NCI-H748 treated with DMSO at 0.1 percent for 48 hours (cell line): Measurements from ENCODE around the gene IPPK.
"Not testable (repeated sequence)": the region's sequence is repeated elsewhere in the genome, so short reads cannot be mapped to it uniquely, and the experiment has no call there.

Experiments
- DNase-seq: peaks from one replicate; lab custom pipeline; 2025; lab: John Stamatoyannopoulos, UW

Gene IPPK

GRCh38 chr9:92595075-92595474 is 74.9 kb downstream of the IPPK start:
- DNase-seq = not testable (repeated sequence)

GRCh38 chr9:92592946-92593861 is 76.7 kb downstream of the IPPK start:
- DNase-seq = no peak

DNA sequence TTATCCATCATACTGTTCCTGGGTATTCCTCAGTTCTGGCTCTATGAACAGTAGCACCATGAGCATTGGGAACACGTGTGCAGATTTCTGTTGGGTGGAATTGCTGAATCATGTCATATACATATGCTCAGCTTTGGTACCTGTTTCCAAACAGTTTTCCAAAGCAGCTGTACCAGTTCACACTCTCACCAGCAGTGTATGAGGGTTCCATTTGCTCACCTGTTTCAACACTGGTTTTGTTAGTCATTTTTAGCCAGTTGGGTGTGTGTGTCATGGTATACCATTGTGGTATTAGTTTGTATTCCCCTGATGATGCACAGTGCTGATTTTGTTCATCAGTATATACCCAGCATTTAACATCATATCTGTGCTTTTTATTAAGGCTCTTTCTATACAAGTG is 77.4 kb downstream of the IPPK start:
- DNase-seq = no peak

DNA sequence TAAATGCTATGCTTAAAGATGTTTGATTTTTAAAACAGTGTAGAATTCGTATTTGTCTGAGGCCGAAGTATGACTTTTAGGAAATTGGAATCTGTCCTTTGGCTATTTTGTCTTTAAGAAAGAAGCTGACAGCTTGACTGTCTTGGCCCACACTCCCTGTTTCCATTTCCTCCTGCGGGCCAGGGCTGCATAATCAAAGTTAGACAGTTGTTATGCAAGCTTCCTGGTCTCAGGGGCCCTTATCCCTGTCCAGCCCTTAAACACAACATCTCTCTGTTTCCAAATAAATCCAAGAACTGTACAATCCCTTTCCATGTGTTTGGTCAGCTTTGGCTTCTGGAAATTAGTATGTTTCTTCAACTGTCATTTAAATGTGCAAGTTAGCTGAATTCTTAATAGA is 79.6 kb downstream of the IPPK start:
- no peak for DNase-seq

- no peak for DNase-seq
Observed at GRCh38 chr9:92589923-92590322, 80.0 kb downstream of the IPPK start.

GRCh38 chr9:92576175-92576574 is 93.8 kb downstream of the IPPK start:
- no peak for DNase-seq

DNA sequence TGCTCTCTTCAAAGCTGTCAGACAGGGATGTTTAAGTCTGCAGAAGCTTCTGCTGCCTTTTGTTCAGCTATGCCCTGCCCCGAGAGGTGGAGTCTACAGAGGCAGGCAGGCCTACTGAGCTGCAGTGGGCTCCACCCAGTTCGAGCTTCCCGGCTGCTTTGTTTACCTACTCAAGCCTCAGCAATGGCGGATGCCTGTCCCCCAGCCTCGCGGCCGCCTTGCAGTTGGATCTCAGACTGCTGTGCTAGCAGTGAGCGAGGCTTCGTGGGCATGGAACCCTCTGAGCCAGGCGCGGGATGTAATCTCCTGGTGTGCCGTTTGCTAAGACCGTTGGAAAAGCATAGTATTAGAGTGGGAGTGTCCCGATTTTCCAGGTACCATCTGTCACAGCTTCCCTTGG is 96.3 kb downstream of the IPPK start:
- DNase-seq = not testable (repeated sequence)

GRCh38 chr9:92571871-92572270 is 98.1 kb downstream of the IPPK start:
- DNase-seq = not testable (repeated sequence)

GRCh38 chr9:92564982-92565381 is 104.9 kb downstream of the IPPK start:
- no peak for DNase-seq

DNA sequence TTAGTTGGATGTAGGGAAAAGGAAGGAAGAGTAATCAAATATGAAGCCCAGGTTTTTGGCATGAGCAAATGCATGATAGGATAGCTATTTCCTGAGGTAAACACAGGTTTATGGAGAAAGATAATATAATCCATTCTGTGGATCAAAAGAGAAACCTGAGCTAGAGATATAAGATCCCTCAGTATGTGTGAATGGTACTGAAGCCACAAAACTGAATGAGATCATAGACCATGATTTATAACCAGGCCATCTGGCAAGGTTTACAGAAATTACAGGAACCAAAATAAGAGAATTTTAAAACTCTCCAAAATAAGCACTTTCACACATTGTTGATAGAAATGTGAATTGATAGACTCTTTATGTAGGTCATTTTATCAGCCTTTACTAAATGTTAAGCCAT is 105.4 kb downstream of the IPPK start:
- no peak for DNase-seq
